HG02759 (cell line): ENCODE data around the gene STRN4.

Experiments used
- ATAC-seq: cut with Tn5 transposase; IDR thresholded peaks from one replicate; pipeline ENCODE4 v1.9.1; 2021; ENCODE audit warnings: mild to moderate bottlenecking, moderate library complexity; ENCODE audit not compliant: unreplicated experiment

STRN4 gene

DNA sequence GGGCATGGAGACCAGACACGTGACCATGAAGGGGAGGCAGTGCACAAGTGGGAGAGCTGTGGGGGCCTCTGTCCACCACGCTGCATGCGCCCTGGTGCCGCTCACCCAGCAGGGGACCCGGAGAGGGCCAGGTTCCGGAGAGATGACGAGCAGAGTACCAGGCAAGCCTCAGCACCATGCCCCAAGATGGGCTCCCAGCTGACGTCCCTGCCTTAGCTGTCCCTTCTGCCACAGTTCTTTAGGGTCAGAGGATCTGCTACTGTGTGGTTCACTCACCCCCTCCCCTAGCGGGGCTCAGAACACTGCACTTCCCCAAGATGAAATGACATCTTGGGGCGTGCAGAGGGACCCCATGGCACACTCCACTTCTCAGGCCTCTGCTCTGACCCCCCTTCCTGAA is 19.7 kb downstream of the STRN4 start:
- no peak for ATAC-seq

DNA sequence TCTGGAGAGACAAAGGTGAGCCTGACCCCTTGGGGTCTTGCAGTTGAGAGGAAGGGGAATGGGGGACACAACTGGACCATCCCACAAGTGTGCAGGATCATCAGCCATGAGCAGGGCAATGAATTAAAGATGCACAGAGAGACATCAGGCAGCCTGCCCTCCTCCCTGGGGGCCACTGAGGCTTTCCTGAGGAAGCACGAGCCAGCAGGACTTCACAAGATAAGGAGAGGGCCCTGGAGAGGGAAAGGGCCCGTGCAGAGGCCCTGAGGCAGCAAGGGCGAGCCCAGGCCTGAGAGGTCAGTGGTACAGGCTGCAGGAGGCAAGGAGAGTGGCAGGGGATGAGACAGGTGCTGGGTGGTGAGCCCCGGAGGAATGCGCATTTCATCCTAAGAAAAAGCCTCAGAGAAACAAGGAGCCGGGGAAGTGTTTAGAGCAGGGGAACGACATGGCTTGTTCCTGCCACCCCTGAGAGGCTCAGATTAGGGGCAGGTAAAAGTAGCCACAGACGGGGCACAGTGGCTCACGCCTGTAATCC is 20.3 kb downstream of the STRN4 start:
- ATAC-seq, result no peak

DNA sequence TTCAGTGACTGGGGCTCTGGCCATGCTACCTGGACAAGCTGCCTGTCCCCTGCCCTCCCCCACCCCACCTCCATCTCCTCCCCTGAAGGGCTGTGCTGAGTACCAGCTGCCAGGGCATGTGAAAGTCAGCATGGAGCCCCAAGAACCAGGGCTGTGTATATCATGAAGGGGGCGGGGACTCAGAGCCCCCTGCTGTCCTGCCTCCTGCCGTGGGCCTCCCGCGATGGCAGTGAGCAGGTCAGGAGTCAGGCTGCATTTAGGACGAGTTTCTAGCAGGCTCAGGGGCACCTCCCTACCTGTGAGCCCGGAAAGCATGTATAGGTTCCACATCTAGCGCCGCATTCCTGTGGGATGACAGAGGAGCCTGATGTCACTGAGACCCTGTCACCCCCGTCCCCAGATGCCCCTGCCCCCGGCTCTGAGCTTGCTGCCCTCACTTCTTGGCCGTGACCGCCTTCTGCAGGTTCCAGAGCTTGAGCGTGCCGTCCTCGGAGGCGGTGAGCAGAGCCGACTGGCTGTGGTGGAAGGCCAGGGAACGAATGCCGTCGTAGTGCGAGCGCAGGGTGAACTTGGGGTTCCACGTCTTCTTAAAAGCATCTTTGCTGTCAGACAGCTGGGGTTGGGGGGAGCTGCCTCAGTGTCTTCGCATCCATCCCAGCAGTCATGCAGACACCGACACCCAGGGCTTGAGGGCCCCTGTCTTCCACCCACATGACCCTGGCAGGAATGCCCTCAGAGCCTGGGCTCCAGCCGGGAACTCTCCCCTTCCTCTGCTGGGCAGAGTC is 21.0 kb downstream of the STRN4 start:
- no peak for ATAC-seq

DNA sequence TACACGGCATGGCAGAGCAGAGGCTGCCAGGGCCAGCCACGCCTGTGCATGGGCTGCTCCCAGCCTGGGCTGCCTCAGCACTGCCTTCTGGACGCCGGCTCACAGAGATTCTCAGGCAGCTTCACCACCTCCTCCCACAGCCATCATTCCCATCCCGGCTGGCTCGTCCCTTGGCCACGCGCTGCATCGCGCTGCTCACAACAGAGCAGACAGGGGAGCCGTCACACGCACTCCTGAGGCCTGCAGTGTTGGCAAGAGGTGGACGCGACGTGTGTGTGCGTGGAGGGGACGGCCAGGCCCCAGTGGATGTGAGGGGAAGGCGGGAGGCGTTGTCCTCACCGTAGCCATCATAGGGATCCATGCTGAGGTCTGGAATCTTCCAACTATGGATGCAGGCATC is 21.8 kb downstream of the STRN4 start:
- no peak for ATAC-seq

DNA sequence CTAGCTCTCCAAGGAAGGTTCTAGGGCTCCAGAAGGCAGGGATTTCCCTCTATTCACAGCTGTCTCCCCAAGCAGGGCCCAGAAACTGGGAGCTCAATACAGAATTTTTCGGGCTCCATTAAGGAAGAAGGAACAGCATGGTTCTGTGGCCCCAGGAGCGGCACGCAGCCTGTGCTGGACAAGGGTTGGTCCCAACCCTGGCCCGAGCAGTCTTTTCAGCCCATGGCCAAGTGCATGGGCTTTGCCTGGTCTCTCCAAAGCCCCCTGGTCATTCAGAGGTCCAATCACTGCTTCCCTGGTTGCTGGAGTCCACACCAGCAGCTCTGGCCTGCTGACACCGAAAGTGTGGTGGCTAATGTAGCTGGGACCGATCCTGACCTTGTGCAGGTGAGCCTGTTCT is 22.8 kb downstream of the STRN4 start:
- no peak for ATAC-seq

DNA sequence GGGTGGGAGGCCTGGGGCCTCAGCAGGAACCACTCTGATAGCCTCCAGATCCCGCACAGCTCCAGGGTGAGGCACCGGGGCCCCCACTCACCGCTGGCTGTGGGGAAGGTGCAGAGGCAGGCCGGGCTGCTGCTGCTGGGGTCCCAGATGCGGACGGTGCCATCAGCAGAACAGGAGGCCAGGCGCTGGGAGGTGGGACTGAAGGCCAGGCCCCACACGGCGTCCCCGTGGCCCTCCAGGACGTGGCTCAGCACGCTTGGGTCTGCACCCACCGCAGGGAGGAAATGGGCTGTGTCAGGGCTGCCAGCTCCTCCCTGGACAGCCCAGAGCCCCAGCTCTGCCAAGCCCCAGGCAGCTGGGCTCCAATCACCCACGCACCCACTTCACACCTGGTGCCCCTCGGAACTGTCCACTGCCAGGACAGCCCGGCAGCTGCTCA is 23.2 kb downstream of the STRN4 start:
- ATAC-seq, result no peak

DNA sequence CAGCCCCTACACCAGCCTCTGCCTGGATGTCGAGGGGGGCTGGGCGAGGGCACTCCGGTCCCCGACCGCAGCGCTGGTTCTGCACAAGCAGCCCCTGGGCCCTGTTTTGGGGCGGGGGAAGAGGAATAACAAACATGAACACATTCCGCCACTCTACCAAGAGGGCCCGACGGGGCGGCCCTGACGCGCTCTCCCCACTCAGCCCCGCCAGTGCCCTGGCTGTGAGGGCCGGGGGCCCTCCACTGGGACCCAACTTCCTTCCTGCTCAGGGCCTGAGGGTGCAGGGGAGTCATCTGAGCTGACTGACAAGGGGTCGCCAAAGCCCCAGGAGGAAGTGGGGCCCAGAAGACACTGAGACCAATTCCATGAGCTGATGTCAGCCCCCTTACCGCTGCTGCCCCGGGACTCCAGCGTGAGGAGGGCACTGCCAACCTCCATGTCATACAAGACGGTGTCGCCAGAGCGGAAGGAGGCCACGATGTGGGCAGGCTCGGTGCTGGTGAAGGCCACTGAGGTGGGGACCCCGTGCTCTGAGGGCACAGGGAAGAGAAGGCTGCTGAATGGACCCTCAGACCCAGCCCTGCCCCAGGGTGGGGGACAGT is 23.7 kb downstream of the STRN4 start:
- no peak for ATAC-seq

DNA sequence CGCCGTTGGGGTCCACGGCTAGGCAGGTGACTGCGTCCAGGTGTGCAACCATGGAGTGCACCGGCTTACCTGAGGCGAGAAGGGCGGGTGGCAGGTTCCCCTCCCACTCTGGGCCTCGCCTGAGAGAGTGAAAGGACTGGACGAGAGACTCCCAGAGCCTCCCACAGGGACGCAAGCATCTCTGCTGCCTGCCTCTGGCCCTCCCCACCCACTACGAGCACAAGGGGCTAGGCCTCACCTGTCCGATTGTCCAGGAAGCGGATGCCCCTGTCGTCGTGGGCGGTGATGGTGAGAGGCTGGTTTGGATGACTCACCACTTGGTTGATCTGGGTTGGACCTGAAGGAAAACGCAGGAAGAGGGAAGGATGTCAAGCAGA is 24.3 kb downstream of the STRN4 start:
- ATAC-seq, result no peak

DNA sequence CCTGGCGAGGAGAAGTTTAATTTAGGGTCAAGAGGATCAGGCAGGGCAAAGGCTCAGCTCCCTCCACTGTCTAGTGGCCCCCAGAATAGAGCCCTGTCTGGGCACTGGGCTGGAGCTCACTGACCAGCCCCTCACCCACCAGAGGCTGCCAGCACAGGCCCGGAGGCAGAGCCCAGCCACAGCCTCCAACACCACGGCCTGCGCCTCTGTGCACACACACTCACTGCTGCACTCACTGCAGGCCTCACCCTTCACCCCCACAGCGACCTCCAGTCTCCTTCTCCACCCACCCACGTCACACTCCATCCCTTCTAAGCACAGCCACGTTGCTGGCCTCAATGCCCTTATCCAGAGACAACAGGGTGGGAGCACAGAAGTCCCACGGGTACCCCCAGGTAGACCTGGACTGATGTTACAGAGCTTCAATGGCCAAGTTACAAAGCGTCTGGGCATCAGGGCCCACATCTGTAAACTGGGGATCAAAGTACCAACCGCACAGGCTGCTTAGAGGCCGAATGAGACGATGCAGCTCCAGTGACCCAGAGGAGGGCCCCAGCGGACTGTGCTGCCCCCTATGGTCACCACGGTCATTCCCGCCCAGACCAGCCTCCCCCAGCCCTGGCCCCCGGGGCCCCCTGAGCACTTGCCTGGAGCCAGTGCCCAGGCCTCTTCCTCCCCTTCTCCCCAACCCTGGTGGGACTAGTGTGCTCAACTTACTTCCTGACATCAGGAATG is 24.8 kb downstream of the STRN4 start:
- ATAC-seq, result no peak

DNA sequence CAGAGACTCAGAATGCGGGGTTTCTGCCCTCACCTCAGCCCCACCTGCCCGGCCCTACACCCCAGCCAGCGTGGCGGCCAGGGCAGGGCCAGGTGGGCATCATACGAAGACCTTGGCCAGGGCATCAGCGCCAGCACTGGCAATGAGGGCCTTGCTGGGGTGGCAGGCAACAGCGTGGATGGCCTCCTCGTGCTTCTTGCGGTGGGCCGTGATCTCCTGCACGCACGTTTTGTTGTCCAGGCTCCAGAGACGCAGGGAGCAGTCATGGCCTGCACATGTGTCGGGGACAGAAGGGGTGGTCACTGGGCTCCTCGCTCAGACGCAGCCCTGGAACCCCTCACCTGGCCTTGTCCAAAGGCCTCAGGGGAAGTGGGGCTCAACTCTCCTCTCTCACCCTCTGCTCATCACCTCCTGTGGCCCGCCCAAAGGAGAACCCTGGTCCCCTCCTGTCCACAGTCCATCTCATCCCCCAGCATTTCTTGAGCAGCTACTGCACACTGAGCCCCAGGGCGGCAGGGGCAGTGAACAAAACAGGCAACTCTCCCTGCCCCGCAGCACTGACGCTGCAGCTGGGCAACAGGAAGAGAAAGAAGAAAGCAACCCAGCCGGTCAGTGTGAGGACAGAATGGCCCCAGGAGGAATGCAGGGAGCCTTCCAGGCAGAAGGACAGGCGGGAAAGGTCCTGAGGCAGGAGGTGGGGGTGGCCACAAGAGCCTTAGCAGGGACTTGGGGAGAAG is 25.6 kb downstream of the STRN4 start:
- ATAC-seq, result no peak

DNA sequence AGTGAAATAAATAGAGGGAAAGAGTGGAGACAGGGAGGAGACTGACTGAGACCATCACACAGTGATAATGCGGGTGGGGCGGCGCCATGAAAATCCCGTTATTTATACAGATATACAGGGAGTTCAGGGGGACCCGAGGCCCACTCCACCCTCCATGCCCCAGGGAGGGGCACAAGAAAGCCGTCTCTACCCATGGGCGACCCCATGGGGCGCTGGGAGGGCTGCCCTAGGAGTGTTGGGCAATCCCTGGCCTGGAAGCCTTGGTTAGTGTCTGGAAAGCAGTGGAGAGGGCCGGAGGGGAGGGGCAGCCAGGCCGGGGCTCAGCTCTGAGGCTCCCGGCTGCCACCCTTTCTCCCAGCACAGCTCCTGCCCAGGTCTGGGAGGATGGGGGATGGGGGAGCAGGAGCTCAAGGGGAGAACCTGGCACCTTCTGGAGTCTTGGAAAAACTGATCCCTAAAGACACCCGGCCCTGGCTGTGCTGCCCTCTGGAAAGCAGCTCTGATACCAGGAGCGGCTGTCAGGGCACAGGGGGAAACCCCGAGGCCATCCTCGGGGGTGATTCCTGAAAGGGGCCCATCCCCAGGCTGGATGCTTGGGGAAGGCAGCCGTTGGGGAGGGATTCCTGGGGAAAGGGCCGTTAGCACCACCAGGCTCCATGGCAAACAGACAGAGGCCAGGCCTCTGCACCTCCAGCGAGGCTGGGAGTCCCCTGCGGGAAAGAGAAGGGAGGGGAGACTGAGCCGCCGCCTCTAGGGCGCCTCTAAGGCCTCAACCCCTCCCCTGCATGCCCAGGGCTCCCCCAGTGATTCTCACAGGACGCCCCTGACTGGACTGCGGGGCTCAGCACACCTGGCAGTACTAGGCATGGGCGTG is 26.4 kb downstream of the STRN4 start:
- ATAC-seq, result no peak

DNA sequence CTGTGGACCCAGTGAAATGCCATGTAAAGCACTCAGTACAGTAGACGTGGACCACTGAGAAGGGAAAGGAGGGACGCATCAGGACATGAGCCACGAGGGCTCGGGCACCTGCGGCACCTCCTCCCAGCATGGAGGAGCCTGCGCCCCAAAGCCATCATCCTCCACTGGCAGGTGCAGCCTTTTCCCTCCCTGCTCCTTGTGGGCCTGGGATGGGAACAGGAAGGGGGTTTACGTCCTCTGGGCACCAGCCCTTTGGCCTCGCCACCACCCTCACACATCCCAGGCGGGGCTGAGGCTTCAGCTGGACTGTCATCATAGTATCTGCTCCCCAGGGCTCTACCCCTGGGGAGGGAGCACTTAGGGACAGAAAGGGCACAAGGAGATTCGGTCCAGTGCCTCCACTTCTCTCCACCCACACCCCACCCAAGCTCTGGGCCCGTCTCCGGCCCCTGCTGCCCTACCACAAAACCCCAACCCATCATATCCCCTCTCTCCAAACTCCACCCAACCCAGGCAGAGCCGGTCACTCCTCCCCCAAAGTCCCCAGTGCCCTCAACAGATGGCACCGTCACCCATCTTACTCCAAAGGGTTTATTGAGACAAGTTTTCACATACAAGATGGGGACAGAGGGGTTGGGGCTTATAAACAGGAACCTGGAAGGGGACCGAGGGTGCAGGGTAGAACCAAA is 27.2 kb downstream of the STRN4 start:
- ATAC-seq, result peak; percentile 44

DNA sequence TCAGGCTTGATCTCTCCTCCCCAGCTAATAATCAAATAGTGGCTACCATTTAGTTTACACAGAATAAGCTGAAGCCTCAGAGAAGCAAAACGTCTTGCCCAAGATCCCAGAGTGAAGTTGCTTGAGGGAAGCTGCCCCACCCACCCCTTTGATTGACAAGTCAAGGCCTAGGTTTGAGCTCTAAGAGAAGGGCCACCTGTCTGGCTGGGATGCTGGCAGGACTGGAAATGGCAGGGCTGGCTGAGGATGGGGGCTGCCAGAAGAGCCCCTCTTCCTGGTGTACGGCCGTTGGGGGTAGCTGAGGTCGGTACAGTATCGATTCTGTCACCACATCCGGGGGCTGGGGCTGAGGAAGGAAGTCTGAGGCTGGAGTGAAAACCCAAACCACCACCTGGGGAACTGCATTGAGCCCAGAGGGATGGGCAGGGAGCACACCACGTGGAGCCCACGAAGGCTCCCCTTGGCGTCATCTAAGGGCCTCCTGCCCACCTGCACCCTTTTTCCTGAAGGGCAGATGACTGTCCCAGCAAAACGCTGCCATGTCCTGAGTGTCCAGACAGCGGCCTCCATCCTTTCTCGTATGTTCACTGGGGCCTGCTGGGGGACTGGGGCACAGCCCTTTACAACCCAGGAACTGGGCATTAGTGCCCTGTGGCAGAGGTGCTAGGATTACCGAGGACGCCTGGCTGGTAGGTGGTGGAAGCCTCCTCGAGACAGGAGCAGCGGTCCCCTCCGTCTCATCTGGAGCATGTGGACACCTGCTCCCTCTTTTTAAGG is 27.9 kb downstream of the STRN4 start:
- ATAC-seq, result peak; percentile 25

DNA sequence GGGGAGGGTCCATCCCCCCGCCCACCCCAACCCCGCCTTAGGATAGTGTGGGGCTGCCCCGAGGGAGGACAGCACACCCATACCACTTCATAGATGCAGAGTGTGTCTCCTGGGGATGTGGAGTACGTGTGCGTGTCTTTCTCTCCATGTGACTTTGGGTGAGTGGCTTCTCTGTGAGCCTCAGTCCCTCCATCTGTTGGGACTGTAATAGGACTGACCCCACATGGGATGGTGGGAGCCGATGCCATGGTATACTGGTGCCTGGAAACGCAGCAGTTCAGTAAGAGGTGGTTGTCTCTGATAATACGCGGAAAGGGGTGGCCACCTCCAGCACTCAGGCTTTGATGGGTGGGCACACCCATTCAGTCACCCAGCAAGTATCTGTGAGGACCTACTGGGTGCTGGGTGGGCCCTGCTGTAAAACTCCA is 28.5 kb downstream of the STRN4 start:
- no peak for ATAC-seq

DNA sequence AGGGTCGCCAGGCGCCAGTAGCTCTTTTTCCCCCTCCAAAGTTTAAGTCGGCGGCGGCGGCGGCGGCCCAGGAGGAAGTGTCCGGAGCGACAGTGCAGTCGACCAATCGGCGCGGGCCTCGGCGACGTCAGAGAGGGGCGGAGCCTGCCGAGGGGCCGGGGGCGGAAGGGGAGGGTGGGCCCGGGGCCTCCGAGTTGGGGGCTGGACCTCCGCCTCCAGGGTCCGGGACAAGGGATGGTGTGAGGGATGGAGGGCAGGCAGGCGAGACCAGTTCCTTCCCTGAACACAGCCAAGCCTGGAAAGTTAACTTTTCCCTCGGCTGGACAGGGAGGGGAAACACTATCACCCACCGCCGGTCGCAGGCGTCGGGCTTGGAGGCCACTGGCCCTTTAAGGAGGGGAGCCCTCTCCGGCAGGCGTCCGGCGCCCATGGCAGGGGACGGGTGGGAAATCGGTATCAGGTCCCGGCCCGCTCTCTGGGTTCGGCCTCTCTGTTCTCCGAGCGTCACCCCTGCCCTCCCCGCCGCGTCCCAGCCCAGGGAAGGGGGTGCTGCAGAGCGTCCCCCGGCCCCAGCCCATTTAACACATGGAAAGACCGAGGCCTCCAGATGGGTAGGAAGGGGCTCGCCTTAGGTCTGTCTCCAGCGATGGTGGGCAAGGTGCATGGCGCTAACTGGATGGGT is 29.1 kb downstream of the STRN4 start, which contains the start of gene PRKD2:
Gene PRKD2, minus strand, starts transcription at position 81 of the 682 bp plus-strand sequence. CDS start 744 bp downstream, outside the sequence.
- ATAC-seq, result no peak

DNA sequence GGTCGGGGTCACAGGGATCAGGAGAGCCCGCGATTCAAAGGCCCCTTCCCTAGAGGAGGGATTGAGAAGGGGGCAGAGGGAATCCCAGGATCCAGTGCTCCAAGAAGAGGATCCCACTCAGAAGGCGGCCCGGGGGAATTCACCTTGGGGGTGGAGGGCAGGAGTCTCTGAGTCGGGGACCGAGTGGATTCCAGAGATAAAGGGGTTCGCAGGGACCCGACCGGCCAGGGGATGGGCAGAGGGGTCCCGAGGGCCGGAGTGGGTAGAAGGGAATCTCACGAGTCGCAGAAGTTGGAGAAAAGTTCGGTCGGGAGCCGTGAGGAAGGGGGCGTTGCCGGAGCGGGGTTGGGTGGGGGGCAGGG is 29.6 kb downstream of the STRN4 start:
- ATAC-seq, result no peak

DNA sequence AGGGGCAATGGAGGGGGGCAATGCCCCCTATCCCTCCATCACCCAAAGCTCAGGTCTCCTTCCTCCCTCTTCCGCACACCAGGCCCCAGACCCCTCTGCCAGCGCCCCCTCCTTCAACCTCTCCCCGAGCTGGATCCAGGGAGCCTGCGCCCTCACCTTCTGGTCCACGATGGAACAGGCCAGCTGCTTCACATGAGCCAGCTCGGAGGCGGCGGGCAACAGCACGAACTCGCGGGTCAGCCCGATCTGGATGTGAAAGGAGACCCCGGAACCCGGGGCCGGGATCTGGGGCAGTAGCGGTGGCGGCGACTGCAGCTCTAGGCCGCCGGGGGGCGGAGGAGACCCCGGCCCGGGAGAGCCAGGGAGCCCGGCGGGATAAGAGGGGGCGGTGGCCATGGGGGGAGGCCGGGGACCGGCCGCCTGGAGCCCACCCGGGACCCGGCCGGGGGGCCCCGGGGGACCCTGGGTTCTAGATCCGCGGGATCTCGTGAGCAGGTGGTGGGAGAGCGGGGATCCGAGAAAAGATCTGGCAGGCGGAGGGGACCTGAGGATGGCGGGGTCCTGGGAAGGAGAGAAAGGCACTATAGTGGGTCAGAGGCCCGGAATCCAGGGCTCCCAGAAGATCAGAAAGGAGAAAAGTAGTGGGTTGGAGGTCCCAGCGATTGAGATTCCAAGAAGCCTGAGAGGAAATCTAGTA is 30.1 kb downstream of the STRN4 start:
- ATAC-seq, result no peak

DNA sequence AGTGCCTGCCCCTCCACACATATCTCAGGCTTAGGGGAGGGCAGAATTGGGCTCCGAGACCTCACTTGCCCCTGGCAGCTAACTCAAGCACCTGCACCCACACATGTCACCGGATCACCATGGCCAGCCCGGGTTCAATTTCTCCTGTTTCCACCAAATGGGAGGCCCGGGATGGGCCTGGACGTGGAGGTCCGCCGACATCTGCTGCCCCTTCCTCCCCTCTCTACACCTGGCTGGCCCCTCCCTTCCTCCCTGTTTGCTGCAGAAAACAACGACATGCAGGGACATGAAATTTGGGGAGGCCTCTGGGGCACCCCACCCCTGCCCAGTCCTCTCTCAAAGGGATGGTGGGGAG is 30.7 kb downstream of the STRN4 start:
- no peak for ATAC-seq
